SK-N-SH treated with all-trans-retinoic acid at 6 μM for 48 hours (cell line): Measurements from ENCODE around the gene AUTS2.

ENCODE experiments used
- ARNTL ChIP-seq: fragments of 450-650 bp; formaldehyde crosslinking; IDR thresholded peaks from 2 replicates; pipeline ENCODE4 v1.5.0; 2020; ENCODE audit warnings: low read depth, mild to moderate bottlenecking, moderate library complexity, borderline replicate concordance
- CREB5 ChIP-seq: fragments of 250-450 bp; sonication (Bioruptor Pico); IDR thresholded peaks from 2 replicates; pipeline ENCODE4 v1.5.1; 2020; ENCODE audit warnings: low read depth, mild to moderate bottlenecking, moderate library complexity
- CSRNP3 ChIP-seq: fragments of 250-450 bp; sonication (Bioruptor Pico); IDR thresholded peaks from 2 replicates; pipeline ENCODE4 v1.5.1; 2021; ENCODE audit warnings: mild to moderate bottlenecking, moderate library complexity
- ESRRG ChIP-seq: fragments of 250-450 bp; sonication (Bioruptor Pico); IDR thresholded peaks from 2 replicates; pipeline ENCODE4 v1.6.1; 2021; ENCODE audit warnings: mild to moderate bottlenecking
- GLIS3 ChIP-seq: fragments of 250-450 bp; sonication (Bioruptor Pico); IDR thresholded peaks from 2 replicates; pipeline ENCODE4 v1.5.0; 2020; ENCODE audit warnings: mild to moderate bottlenecking, moderate library complexity
- PATZ1 ChIP-seq: fragments of 250-450 bp; sonication (Bioruptor Pico); IDR thresholded peaks from 2 replicates; pipeline ENCODE4 v1.8.0; 2020; ENCODE audit warnings: mild to moderate bottlenecking, moderate library complexity, borderline replicate concordance
- RARB ChIP-seq: fragments of 250-450 bp; sonication (Bioruptor Pico); IDR thresholded peaks from 2 replicates; pipeline ENCODE4 v1.8.0; 2021; ENCODE audit warnings: mild to moderate bottlenecking, moderate library complexity
- SNAI2 ChIP-seq: fragments of 250-450 bp; sonication (Bioruptor Pico); IDR thresholded peaks from 2 replicates; pipeline ENCODE4 v1.5.0; 2020; ENCODE audit warnings: mild to moderate bottlenecking, moderate library complexity
- TSHZ2 ChIP-seq: fragments of 250-450 bp; sonication (Bioruptor Pico); IDR thresholded peaks from 2 replicates; pipeline ENCODE4 v1.5.0; 2020; ENCODE audit warnings: mild to moderate bottlenecking, moderate library complexity
- ZFP30 ChIP-seq: fragments of 450-650 bp; formaldehyde crosslinking; IDR thresholded peaks from 2 replicates; pipeline ENCODE4 v1.5.0; 2022; ENCODE audit warnings: mild to moderate bottlenecking, moderate library complexity

- TF ChIP-seq PATZ1 (CRISPR knock-in tag) (no peak), TSHZ2 (CRISPR knock-in tag) (no peak), GLIS3 (CRISPR knock-in tag) (no peak), CSRNP3 (CRISPR knock-in tag) (no peak), RARB (CRISPR knock-in tag) (no peak), ARNTL (no peak), CREB5 (CRISPR knock-in tag) (no peak), ESRRG (no peak), SNAI2 (CRISPR knock-in tag) (no peak), ZFP30 (no peak)
These were observed 355.1 kb downstream of the AUTS2 start for GRCh38 chr7:69953136-69954067.
